ENCODE measurements around the gene MARK2. TPM values are rescaled to one million over a fixed set of nuclear protein-coding genes. Genes with fewer than 3 reads are reported as not detected.

The MARK2 gene
- total and polyA plus RNA-seq, 7 donors = 14.3 to 49.3 (median 24.6) TPM

DNA sequence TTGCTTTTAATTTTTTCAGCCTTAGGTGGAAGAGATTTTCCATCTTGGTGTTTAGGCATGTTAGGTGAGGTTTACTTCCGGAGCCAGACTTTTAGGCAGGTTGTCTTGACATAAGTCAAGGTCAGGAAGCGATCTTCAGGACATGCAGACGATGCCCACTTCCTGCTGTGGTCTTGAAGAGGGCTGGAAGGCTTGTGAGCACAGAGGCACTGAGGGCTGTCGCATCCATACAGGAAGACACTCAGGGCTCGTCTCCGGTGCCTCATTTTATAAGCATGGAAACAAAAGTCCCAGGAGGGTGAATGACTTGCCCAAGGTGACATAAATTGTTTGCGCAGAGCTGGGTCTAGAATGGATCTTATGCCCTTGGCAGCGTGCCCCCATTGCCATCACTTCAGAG is 30.8 kb downstream of the MARK2 start:
- no peak overlapping the region for H3K4me3 ChIP-seq
- intact Hi-C loops (cut with DNase I) = no loop called here
- no peaks in the 10 kb centered on the region for H3K36me3 ChIP-seq
- no peaks in the 10 kb centered on the region for H3K9me3 ChIP-seq
- DNase-seq = no peak
- no peaks in the 10 kb centered on the region for H3K27me3 ChIP-seq
- TF ChIP-seq, protein P1, sequence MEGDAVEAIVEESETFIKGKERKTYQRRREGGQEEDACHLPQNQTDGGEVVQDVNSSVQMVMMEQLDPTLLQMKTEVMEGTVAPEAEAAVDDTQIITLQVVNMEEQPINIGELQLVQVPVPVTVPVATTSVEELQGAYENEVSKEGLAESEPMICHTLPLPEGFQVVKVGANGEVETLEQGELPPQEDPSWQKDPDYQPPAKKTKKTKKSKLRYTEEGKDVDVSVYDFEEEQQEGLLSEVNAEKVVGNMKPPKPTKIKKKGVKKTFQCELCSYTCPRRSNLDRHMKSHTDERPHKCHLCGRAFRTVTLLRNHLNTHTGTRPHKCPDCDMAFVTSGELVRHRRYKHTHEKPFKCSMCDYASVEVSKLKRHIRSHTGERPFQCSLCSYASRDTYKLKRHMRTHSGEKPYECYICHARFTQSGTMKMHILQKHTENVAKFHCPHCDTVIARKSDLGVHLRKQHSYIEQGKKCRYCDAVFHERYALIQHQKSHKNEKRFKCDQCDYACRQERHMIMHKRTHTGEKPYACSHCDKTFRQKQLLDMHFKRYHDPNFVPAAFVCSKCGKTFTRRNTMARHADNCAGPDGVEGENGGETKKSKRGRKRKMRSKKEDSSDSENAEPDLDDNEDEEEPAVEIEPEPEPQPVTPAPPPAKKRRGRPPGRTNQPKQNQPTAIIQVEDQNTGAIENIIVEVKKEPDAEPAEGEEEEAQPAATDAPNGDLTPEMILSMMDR (IDR thresholded peaks at IDR 0.05) = no peak
- TF ChIP-seq POLR2A (IDR thresholded peaks at IDR 0.05) (no peak), EP300 (IDR thresholded peaks at IDR 0.05) (no peak), POLR2AphosphoS5 (IDR thresholded peaks at IDR 0.05) (no peak)
- 39 to 41% methylated on average over 8 of the region's 8 CpGs for WGBS, 2 donors
- peak overlapping the region in 2 of 4 donors; percentile 48 to 57 for H3K27ac ChIP-seq
- H3K4me1 ChIP-seq = peaks cover 0 to 91% (median 81%) of the 10 kb centered on the region in 4 donors

DNA sequence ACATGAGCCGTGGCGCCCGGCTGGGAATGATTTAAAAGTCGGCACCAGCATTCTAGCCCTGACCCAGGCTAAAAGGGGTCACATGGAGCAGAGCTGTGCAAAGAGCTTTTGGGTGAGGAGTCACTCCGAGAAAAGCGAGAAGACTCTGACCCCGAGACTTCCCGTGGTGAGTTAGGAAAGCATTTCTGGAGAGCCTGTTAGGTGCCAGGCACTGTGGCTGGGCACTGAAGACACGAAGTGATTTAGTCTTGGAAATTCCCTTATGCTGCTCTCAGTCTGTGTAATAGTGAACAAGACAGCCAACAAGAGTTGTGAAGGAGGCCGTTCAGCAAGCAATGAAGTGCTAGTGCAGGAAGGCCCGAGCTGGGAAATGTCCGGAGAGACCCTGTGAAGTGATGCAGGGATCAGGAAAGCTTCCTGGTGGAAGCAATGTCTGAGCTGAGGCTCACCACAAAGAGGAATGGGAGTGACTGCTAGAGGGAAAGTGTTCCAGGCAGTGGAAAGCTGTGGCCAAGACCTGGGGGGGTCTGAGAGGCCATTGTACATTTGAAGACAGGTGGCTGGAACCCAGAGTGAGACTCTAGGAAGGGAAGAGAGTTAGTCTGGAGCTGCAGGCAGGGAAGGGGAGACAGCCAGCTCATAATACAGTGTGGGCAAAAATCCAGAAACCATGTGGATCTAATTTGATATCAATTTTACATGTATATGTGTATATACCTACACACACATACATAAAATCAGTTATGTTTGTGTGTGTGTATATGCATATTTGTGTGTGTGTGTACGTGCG is 31.6 kb downstream of the MARK2 start:
- Histone ChIP-seq H3K27ac (peak overlapping the region in 3 of 4 donors; percentile 33 to 57 (median 48)), H3K36me3 (no peaks in the 10 kb centered on the region), H3K4me3 (no peak overlapping the region), H3K4me1 (peaks cover 0 to 92% (median 81%) of the 10 kb centered on the region in 4 donors), H3K9me3 (no peaks in the 10 kb centered on the region), H3K27me3 (no peaks in the 10 kb centered on the region)
- 49 to 65% methylated on average over 14 of the region's 14 CpGs for WGBS, 2 donors
- no peak for DNase-seq
- intact Hi-C loops (cut with DNase I) = no loop called here
- TF ChIP-seq POLR2AphosphoS5 (IDR thresholded peaks at IDR 0.05) = no peak
- TF ChIP-seq POLR2A (IDR thresholded peaks at IDR 0.05) = no peak
- no peak for TF ChIP-seq EP300 (IDR thresholded peaks at IDR 0.05)
- TF ChIP-seq, protein P1 (IDR thresholded peaks at IDR 0.05) = no peak

- H3K9me3 ChIP-seq = no peaks in the 10 kb centered on the region
- TF ChIP-seq POLR2A (IDR thresholded peaks at IDR 0.05) (no peak), EP300 (IDR thresholded peaks at IDR 0.05) (no peak), POLR2AphosphoS5 (IDR thresholded peaks at IDR 0.05) (peak in 3 of 4 donors; percentile 14 to 64 (median 39))
- TF ChIP-seq, protein P1 (IDR thresholded peaks at IDR 0.05) = peak in 2 of 4 experiments; percentile 21 to 23
- intact Hi-C loops (cut with DNase I) = loop anchor here (2.0 kb wide), 1 partner anchor 33 kb away; the partner anchor contains the start of gene MARK2
- DNase-seq = peak; percentile 93
- H3K36me3 ChIP-seq = no peaks in the 10 kb centered on the region
- H3K4me3 ChIP-seq = peak overlapping the region in 1 of 4 donors; percentile 4
- no peaks in the 10 kb centered on the region for H3K27me3 ChIP-seq
- H3K27ac ChIP-seq = peak overlapping the region; percentile 50 to 78 (median 70)
- 4 to 21% methylated on average over 11 of the region's 11 CpGs for WGBS, 2 donors
- peaks cover 0 to 84% (median 69%) of the 10 kb centered on the region in 4 donors for H3K4me1 ChIP-seq
These were observed 33.3 kb downstream of the MARK2 start for GRCh38 chr11:63871962-63872799.

GRCh38 chr11:63872800-63873197 is 33.9 kb downstream of the MARK2 start:
- intact Hi-C loops (cut with DNase I) = loop anchor here (2.0 kb wide), 1 partner anchor 34 kb away; the partner anchor contains the start of gene MARK2
- Histone ChIP-seq H3K27ac (peak overlapping the region; percentile 50 to 78 (median 70)), H3K9me3 (no peaks in the 10 kb centered on the region), H3K4me1 (peaks cover 0 to 90% (median 69%) of the 10 kb centered on the region in 4 donors), H3K36me3 (no peaks in the 10 kb centered on the region), H3K27me3 (no peaks in the 10 kb centered on the region), H3K4me3 (no peak overlapping the region)
- TF ChIP-seq POLR2AphosphoS5 (IDR thresholded peaks at IDR 0.05) (no peak), POLR2A (IDR thresholded peaks at IDR 0.05) (no peak), EP300 (IDR thresholded peaks at IDR 0.05) (no peak)
- TF ChIP-seq, protein P1 (IDR thresholded peaks at IDR 0.05) = no peak
- DNase-seq = no peak
- WGBS, 2 donors = 19 to 61% methylated on average over 5 of the region's 5 CpGs

Measured in sigmoid colon (tissue), 7 donors.